ENCODE measurements around the gene FGGY.
"Not testable (repeated sequence)": the region's sequence is repeated elsewhere in the genome, so short reads cannot be mapped to it uniquely, and the experiment has no call there.

FGGY gene, protein sequence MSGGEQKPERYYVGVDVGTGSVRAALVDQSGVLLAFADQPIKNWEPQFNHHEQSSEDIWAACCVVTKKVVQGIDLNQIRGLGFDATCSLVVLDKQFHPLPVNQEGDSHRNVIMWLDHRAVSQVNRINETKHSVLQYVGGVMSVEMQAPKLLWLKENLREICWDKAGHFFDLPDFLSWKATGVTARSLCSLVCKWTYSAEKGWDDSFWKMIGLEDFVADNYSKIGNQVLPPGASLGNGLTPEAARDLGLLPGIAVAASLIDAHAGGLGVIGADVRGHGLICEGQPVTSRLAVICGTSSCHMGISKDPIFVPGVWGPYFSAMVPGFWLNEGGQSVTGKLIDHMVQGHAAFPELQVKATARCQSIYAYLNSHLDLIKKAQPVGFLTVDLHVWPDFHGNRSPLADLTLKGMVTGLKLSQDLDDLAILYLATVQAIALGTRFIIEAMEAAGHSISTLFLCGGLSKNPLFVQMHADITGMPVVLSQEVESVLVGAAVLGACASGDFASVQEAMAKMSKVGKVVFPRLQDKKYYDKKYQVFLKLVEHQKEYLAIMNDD

DNA sequence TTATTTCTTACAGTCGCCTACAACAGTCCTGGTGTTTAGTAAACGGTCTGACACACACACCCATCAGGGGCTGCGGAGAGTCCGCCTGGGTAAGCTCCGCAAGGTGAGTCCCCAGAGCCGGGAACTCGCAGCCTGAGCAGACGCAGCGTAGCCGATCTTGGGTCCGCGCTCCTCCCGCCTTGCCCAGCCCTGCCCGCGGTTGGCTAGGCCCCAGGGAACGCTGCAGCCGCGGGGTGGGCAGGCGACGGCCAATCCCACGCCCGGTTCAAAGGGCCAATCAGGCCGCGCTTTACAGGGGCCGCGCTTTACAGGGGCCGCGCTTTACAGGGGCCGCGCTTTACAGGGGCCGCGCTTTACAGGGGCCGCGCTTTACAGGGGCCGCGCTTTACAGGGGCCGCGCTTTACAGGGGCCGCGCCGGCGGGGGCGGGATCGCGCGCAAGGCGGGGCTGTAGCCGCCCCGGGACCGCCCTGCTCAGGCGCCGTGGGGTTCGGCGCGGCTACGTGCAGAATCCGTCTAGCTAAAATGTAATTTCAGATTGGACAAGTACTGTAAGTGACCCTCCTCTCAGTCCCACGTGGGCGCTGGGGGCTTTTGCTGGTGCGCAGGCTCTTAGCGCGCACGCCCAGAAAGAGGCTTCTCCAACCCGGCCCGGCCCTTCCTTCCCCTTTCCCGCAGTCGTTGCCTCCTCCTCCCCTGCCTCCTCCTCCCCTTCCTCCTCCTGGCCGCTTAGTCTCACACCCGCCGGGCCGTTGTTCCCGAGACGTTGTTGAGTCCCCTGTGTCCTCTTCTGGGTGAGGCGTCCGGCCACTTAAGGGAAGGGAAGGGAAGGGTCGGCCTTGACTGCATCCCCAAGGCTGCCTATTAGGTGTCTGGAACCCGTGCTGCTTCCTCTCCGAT lies at the start of gene FGGY:
TSS of gene FGGY (plus strand) at position 737 of the 899 bp plus-strand sequence. CDS start 24,456 bp downstream, outside the sequence.
- H3K4me3 ChIP-seq (ENCODE audit: low read depth in 1 of 2, low read length in 2 of 2), result peak within 1 kb of the TSS; percentile 30 to 94
- peak within 1 kb of the TSS; percentile 82 for H3K27ac ChIP-seq (ENCODE audit: low read depth, low read length)
- no peaks in the 10 kb centered on the region for H3K9me3 ChIP-seq (ENCODE audit: low read length)
- no peaks in the 10 kb centered on the region for H3K27me3 ChIP-seq (ENCODE audit: control insufficient read depth in 1 of 2, insufficient read depth in 2 of 2, low read length in 2 of 2)
- H3K9ac ChIP-seq (ENCODE audit: low read length), result peak within 1 kb of the TSS; percentile 97
- H3K4me1 ChIP-seq (ENCODE audit: insufficient read depth, low read length), result peaks cover 8% of the 10 kb centered on the region
- no peaks in the 10 kb centered on the region for H3K36me3 ChIP-seq (ENCODE audit: insufficient read depth, low read length)

DNA sequence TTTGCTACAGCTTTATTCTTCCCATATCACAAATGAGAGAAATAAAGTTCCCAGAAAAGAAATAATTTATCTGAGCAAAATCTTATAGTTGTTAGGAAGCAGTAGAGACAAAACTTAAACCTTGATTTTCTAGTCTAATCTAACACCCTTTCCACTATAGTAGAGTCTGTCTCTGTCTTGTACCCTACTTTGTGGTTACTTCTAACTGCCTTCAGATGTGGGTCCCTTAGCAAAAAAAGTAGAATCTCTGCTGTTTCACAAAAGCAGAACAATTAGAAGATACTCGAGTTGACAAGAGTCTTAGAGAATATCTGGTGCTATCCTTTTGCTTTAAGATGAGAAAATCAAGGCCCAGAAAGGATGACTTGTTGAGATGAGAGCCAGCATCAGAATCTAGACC lies 48.1 kb upstream of the FGGY start:
- H3K9ac ChIP-seq (ENCODE audit: low read length), result no peak overlapping the region
- no peak overlapping the region for H3K27ac ChIP-seq (ENCODE audit: low read depth, low read length)
- H3K4me1 ChIP-seq (ENCODE audit: insufficient read depth, low read length), result peaks cover 4% of the 10 kb centered on the region
- H3K9me3 ChIP-seq (ENCODE audit: low read length), result no peaks in the 10 kb centered on the region
- no peak overlapping the region for H3K4me3 ChIP-seq (ENCODE audit: low read depth in 1 of 2, low read length in 2 of 2)
- no peaks in the 10 kb centered on the region for H3K36me3 ChIP-seq (ENCODE audit: insufficient read depth, low read length)
- no peaks in the 10 kb centered on the region for H3K27me3 ChIP-seq (ENCODE audit: control insufficient read depth in 1 of 2, insufficient read depth in 2 of 2, low read length in 2 of 2)

DNA sequence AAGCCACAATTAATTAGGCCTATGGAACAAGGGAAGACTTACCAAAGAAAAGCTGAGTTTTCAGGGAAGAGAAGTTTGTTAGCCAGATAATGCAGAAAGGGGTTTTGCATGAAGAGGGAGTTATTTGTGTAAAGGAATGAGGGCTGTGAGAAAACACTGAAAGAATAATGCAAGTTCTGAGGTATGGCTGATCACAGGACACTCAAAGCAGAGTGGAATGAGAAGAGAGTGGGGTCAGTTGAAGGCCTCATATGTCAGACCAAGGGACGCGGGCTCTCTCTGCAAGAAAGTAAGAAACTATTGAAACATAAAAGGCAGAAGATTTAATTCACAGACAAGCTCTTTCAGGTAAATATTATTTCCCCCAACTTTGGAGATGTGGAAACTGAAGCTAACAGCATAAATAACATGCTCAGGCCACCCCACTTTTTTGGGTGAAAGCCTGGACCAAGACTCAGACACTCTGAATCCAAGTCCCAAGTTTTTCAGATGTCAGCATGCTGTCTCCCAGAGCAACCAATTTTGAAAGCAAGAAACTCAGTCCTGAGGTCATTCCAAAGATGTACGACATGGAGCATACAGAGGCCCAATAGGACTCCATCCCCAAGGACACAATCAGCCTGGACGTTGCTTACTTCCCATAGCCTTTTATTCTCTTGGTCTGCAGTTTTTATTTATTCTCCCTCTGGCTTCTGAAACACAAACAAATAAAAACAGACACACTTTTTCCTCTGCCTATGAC lies 47.3 kb upstream of the FGGY start:
- Histone ChIP-seq H3K9ac (ENCODE audit: low read length) (no peak overlapping the region), H3K27me3 (ENCODE audit: control insufficient read depth in 1 of 2, insufficient read depth in 2 of 2, low read length in 2 of 2) (no peaks in the 10 kb centered on the region), H3K27ac (ENCODE audit: low read depth, low read length) (no peak overlapping the region), H3K36me3 (ENCODE audit: insufficient read depth, low read length) (no peaks in the 10 kb centered on the region), H3K4me1 (ENCODE audit: insufficient read depth, low read length) (peaks cover 4% of the 10 kb centered on the region), H3K9me3 (ENCODE audit: low read length) (no peaks in the 10 kb centered on the region), H3K4me3 (ENCODE audit: low read depth in 1 of 2, low read length in 2 of 2) (no peak overlapping the region)

DNA sequence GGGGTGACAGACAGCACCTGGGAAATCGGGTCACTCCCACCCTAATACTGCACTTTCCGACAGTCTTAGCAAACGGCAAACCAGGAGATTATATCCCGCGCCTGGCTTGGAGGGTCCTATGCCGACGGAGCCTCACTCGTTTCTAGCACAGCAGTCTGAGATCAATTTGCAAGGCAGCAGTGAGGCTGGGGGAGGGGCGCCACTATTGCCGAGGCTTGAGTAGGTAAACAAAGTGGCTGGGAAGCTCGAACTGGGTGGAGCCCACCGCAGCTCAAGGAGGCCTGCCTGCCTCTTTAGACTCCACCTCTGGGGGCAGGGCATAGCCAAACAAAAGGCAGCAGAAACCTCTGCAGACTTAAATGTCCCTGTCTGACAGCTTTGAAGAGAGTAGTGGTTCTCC lies 45.8 kb upstream of the FGGY start:
- not testable (repeated sequence) for H3K27me3 ChIP-seq (ENCODE audit: control insufficient read depth in 1 of 2, insufficient read depth in 2 of 2, low read length in 2 of 2); H3K4me3 ChIP-seq (ENCODE audit: low read depth in 1 of 2, low read length in 2 of 2); H3K4me1 ChIP-seq (ENCODE audit: insufficient read depth, low read length); H3K9me3 ChIP-seq (ENCODE audit: low read length); H3K9ac ChIP-seq (ENCODE audit: low read length); H3K36me3 ChIP-seq (ENCODE audit: insufficient read depth, low read length); H3K27ac ChIP-seq (ENCODE audit: low read depth, low read length)

DNA sequence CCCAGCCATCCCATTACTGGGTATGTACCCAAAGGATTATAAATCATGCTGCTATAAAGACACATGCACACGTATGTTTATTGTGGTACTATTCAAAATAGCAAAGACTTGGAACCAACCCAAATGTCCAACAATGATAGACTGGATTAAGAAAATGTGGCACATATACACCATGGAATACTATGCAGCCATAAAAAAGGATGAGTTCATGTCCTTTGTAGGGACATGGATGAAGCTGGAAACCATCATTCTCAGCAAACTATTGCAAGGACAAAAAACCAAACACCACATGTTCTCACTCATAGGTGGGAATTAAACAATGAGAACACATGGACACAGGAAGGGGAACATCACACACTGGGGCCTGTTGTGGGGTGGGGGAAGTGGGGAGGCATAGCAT lies 40.5 kb upstream of the FGGY start:
- not testable (repeated sequence) for H3K9ac ChIP-seq (ENCODE audit: low read length); H3K36me3 ChIP-seq (ENCODE audit: insufficient read depth, low read length); H3K4me3 ChIP-seq (ENCODE audit: low read depth in 1 of 2, low read length in 2 of 2); H3K27me3 ChIP-seq (ENCODE audit: control insufficient read depth in 1 of 2, insufficient read depth in 2 of 2, low read length in 2 of 2); H3K4me1 ChIP-seq (ENCODE audit: insufficient read depth, low read length); H3K27ac ChIP-seq (ENCODE audit: low read depth, low read length); H3K9me3 ChIP-seq (ENCODE audit: low read length)

DNA sequence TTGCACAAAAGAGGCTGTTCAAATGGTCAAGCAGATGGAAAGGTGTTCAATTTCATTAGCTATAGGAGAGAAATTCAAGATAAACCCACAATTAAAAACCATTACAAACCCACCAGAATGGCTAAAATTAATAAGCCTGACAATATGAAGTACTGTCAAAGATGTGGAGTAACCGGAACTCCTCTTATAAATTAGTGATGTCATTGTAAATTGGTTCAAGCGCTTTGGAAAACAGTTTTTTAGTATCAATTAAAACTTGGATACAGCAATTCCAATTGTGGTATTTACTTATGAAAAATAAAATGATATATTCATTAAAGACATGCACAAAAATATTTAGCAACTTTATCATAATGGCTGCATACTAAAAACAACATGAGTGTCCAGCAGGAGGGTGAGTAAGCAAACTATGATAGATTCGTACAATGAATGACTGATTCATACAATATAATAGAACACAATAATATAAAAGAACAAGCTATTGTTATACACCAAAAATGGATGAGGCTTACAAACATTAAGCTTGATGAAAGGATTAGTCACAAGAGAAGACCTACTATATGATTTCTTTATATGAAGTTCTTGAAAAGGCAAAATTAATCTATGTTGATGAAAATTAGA lies 38.4 kb upstream of the FGGY start:
- Histone ChIP-seq H3K27ac (ENCODE audit: low read depth, low read length) (no peak overlapping the region), H3K4me1 (ENCODE audit: insufficient read depth, low read length) (no peaks in the 10 kb centered on the region), H3K9ac (ENCODE audit: low read length) (no peak overlapping the region), H3K9me3 (ENCODE audit: low read length) (no peaks in the 10 kb centered on the region), H3K36me3 (ENCODE audit: insufficient read depth, low read length) (no peaks in the 10 kb centered on the region), H3K27me3 (ENCODE audit: control insufficient read depth in 1 of 2, insufficient read depth in 2 of 2, low read length in 2 of 2) (no peaks in the 10 kb centered on the region), H3K4me3 (ENCODE audit: low read depth in 1 of 2, low read length in 2 of 2) (no peak overlapping the region)

DNA sequence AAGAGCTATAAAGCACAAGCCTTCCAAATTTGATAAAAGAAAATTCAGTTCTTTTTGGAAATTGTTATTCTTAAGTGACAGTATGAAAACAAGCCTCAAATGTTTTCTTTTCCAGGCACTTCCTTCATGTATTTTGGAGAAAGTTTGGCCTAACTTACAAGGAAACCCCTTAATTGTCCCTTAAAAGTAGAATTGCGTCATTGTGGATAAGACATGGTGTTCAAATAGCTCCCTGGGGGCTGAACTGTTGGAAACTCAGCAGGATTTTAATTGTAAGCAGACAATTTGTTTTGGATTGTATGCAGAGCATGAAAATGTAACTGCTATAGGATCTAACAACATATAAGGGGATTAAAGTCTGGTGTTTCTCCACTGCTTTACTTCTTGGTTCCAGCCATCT lies 35.4 kb upstream of the FGGY start:
- H3K9ac ChIP-seq (ENCODE audit: low read length), result no peak overlapping the region
- no peak overlapping the region for H3K27ac ChIP-seq (ENCODE audit: low read depth, low read length)
- H3K9me3 ChIP-seq (ENCODE audit: low read length), result no peaks in the 10 kb centered on the region
- H3K4me1 ChIP-seq (ENCODE audit: insufficient read depth, low read length), result no peaks in the 10 kb centered on the region
- no peaks in the 10 kb centered on the region for H3K27me3 ChIP-seq (ENCODE audit: control insufficient read depth in 1 of 2, insufficient read depth in 2 of 2, low read length in 2 of 2)
- H3K36me3 ChIP-seq (ENCODE audit: insufficient read depth, low read length), result no peaks in the 10 kb centered on the region
- H3K4me3 ChIP-seq (ENCODE audit: low read depth in 1 of 2, low read length in 2 of 2), result no peak overlapping the region

DNA sequence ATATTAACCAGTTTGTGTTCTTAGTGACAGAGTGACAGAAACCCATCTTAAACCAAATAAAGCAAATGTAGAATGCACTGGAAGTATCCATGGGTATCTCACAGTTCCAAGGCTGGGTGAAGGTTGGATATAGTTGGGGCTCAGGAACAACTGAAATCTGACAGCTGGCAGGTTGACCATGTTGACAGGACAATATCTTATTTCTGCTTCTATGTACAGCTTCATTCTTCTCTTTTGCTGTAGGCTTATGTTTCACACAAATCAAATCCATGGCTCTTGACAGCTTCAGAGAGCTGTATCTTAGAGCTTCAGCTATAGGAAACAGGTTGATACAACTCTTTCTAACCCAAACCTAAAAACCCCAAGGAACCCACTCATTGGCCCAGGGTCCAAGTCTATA lies 34.3 kb upstream of the FGGY start:
- Histone ChIP-seq H3K4me3 (ENCODE audit: low read depth in 1 of 2, low read length in 2 of 2) (no peak overlapping the region), H3K9ac (ENCODE audit: low read length) (no peak overlapping the region), H3K9me3 (ENCODE audit: low read length) (no peaks in the 10 kb centered on the region), H3K36me3 (ENCODE audit: insufficient read depth, low read length) (no peaks in the 10 kb centered on the region), H3K4me1 (ENCODE audit: insufficient read depth, low read length) (no peaks in the 10 kb centered on the region), H3K27ac (ENCODE audit: low read depth, low read length) (no peak overlapping the region), H3K27me3 (ENCODE audit: control insufficient read depth in 1 of 2, insufficient read depth in 2 of 2, low read length in 2 of 2) (no peaks in the 10 kb centered on the region)

DNA sequence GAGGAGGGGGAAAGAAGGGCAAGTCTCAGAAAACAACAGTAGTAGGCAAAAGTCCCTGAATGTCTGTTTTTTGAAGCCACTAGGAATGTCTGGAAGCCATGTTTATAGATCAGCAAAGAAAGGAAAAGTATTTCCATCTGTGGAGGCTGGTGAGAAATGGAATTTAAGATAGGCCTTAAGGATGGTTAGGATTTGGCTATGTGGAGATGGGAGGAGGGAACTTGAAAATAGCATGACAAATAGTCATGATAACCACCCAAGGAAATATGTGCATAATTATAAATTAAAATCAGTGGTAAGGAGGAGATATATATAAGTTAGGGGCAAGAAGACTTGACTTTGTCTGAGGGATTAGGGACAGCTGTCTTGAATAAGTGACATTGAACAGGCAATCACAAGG lies 33.8 kb upstream of the FGGY start:
- Histone ChIP-seq H3K9me3 (ENCODE audit: low read length) (no peaks in the 10 kb centered on the region), H3K4me1 (ENCODE audit: insufficient read depth, low read length) (no peaks in the 10 kb centered on the region), H3K27me3 (ENCODE audit: control insufficient read depth in 1 of 2, insufficient read depth in 2 of 2, low read length in 2 of 2) (no peaks in the 10 kb centered on the region), H3K9ac (ENCODE audit: low read length) (no peak overlapping the region), H3K36me3 (ENCODE audit: insufficient read depth, low read length) (no peaks in the 10 kb centered on the region), H3K4me3 (ENCODE audit: low read depth in 1 of 2, low read length in 2 of 2) (no peak overlapping the region), H3K27ac (ENCODE audit: low read depth, low read length) (no peak overlapping the region)

DNA sequence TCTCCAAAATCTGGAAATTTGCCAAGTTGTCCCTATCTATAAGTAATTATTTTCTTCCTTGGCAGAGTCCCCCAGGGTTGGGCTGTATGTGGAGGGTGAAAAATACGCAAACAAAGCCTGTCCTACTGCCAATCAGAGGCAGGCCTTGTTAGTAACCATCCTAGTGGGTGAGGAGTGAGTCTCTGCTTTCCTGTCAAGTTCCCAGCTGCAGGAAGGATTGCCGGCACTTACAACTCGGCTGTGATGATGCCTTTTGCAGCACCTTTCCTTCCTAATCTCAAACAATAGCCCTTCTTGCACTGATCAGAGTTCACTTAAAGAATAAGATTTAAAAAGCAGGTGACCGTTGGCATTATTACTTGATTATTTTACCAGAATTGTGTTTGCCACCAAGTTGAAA lies 31.3 kb upstream of the FGGY start:
- H3K27me3 ChIP-seq (ENCODE audit: control insufficient read depth in 1 of 2, insufficient read depth in 2 of 2, low read length in 2 of 2), result no peaks in the 10 kb centered on the region
- H3K27ac ChIP-seq (ENCODE audit: low read depth, low read length), result no peak overlapping the region
- no peaks in the 10 kb centered on the region for H3K4me1 ChIP-seq (ENCODE audit: insufficient read depth, low read length)
- H3K9ac ChIP-seq (ENCODE audit: low read length), result no peak overlapping the region
- H3K9me3 ChIP-seq (ENCODE audit: low read length), result no peaks in the 10 kb centered on the region
- no peak overlapping the region for H3K4me3 ChIP-seq (ENCODE audit: low read depth in 1 of 2, low read length in 2 of 2)
- no peaks in the 10 kb centered on the region for H3K36me3 ChIP-seq (ENCODE audit: insufficient read depth, low read length)

Measured in muscle layer of colon (tissue), 2 donors.